ENCODE results near the gene INPP5K.
A peak's percentile ranks its signal among the peaks of the same experiment; 100 is the strongest.

Gene INPP5K

GRCh38 chr17:1484676-1485422 lies 31.6 kb downstream of the INPP5K start:
- peak; percentile 47 for DNase-seq

DNA sequence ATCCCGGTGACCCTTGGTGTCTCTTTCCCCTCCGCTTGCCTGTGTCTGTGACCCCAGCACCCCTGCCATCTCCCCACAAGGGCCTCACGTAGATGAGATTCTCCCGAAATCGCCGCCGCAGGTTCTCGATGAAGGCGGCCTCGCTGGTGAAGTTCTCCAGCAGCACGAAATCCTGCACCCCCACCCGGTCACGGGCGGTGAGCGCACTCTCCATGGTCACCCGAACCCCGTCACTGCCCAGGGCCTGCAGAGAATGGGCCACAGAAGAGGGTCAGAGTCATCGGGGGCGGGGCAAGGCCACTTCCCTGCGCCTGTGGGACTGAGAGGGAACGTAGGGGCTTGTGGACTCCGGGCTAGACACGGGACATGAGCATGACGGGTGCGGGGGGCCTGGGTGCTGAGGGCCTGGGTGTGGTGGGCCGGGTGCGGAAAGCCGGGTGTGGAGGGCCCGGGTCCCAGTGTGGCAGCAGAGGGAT lies 32.3 kb downstream of the INPP5K start:
- DNase-seq, result no peak

- no peak for DNase-seq
Measured at GRCh38 chr17:1482680-1483079, 33.7 kb downstream of the INPP5K start.

GRCh38 chr17:1481736-1482135 lies 34.7 kb downstream of the INPP5K start:
- no peak for DNase-seq

DNA sequence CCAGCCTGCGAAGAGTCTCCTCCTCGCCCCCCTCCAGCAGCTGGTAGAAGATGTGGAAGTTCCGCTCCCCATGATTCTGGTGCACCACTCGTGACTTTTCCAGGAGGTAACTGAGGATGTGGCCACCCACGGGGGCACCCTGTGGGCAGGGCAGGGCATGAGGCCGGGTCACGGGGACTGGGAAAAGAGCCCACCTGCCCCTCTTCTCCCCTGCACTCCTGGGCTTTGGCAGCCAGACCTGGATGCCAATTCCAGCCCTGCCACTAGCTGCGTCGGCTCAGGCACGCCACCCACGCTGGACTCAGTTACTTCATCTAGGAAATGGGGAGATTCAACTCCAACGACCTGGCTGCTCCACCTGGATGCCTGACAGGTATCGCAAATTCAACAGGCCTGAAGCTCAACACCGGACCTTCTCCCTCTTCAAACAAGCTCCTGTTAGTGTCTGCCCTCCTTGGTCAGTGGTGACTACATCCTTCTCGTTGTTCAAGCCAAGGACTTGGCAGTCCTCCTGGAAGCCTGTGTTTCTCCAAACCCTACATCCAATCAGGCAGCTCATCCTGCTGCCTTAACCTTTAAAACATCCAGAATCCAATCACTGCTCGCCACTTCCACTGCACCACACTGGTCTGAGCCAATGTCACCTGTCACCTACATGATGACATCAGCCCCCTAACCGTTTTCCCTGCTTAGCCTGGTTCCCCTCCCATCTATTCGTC lies 35.5 kb downstream of the INPP5K start:
- no peak for DNase-seq

DNA sequence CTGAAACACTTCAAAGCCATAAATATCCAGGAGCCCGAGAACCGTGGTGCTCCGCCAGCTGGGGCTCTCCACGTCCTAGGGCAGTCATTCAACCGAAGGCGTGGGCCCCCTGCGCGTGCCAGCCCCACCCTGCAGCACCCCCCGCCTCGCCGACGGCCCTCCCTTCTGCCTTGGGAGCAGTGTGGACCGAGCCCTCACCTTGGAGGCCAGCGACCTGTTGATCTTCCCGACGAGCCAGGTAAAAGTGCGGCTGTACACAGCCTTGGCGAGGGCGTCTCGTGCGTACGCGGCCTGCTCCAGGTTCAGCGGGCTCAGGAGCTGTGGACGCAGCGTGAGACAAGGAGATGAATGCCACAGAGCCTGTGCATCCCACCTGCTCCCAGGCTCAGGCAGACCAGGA lies 38.0 kb downstream of the INPP5K start:
- DNase-seq, result no peak

- DNase-seq, result no peak
Measured at GRCh38 chr17:1475321-1475854, 41.0 kb downstream of the INPP5K start.

DNA sequence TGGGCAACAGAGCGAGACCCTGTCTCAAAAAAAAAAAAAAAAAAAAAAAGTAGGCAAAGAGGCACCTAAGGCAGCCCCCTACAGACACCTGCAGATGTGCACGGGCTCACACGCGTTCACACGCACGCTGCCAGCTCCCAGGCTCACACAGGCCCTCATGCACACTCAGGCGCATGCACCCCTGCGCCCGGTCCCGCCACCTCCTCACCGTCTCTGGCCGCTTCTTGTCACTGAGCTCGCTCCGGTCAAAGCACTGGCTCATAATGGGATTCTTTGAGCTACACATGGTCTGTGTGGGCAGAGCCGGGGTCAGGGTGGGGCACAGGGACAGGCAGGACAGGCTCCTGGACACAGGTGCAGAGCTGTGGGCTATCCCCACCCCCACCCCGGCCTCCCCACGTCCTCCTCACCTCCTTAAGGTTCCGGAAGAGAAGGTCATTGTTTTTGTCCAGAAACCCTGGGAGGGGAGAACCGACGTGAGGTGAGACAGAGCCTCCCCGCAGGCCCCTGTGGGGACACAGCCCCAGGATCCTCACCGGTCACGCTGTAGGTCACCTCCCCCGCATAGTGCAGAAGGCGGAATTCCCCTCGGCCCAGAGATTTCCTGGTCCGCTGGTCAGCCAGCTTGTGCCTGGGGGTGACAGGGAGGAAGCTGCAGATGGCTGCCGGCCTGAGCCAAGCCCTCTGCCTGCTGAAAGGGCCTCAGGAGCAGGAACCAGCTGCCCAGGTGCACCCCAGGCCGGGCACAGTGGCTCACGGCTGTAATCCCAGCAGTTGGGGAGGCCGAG lies 41.8 kb downstream of the INPP5K start:
- DNase-seq, result no peak

- peak; percentile 22 for DNase-seq
Measured at GRCh38 chr17:1473841-1474240, 42.6 kb downstream of the INPP5K start.

DNA sequence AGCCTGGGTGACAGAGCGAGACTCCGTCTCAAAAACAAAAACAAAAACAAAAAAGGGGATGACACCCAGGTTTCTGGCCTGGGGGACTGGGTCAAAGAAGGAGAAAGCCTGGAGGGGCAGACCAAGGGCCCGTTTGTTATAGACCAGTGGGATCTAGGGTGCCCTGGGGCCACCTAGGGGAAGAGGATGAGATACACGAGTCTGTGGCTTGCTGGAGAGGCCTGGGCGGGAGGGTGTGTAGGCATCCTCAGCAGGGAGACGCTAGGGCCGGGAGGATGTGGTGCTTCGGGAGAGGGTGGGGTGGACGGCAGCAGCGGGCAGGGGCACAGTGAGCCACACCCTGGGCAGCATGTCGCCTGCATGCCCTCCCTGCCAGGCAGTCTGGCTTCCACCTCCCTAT lies 43.2 kb downstream of the INPP5K start:
- DNase-seq, result no peak

DNA sequence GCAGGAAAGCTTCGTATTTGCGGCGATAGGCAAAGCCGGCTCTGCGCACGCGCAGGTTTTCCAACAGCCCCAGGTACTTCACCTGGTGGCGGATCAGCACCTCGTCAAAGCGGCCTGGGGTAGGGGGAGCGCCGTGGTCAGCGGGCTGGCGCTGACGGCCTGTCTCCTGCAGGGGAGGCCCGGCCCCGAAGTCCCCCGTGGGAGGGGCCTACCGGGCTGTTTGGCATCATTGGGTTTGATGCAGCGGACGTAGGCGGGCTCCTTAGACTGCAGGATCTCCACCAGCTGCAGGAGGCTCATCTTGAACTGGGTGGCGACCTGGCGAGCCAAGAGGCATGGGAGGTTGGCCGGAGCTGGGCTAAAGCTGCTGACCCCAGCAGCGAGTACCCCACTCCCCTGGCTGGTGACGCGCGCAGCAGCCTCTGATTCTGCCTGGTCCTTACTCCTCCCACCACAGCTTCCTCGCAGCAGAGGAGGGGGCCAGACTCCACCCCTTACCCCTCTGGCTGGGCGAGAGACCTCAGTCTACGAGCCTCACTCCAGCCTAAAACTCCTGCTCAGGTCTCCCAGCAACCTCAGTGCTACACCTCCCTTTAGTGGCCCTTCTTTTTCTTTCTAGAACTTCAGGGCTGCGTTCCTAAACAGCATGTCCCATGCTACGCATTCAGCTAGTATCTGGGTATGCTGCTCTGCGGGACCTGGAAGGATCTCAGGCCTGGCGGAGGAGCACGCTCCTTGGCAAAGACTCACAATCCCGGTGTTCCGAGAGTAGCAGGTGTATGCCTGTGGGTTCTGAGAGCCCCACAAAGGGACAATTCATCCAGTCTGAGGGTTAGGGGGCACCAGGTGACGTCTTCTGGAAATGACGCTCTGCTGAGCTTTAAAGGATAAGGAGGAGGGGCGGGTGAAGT lies 44.2 kb downstream of the INPP5K start:
- DNase-seq, result no peak

GRCh38 chr17:1471490-1471889 lies 44.9 kb downstream of the INPP5K start:
- DNase-seq, result no peak

DNA sequence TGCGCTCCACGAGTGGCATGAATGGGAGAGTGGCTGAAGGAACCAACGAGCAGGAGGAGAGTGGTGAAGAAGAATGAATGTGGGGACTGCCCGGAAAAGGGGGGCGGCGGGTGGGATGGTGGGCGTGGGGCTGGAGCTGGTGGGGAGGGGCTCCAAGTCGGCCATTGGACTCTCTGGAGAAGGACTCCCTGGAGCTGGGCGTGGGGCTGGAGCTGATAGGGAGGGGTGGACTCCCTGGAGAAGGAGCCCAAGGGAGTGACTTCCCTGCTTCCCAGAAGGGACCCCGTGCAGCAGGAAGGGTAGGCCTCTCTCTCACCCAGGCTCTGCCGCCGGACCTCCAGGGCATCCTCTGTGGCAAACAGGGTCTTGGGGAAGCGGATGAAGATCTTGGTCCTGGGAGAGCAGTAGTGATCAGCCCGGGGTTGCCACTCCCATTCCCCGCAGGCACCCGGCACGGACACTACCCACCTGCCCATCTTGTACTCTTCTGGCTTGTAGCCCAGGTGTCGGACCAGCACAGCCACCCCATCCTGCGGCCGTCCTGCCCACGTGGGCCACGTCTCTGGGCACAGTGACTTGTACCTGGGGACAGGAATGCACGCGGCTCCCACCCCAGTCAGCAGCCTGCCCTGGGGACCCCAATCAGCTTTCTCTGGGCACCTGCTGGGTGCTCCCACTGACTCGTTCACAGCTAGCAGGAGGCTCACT lies 45.5 kb downstream of the INPP5K start:
- no peak for DNase-seq

GRCh38 chr17:1470071-1470754 lies 46.2 kb downstream of the INPP5K start:
- DNase-seq, result no peak

- DNase-seq, result no peak
Measured at GRCh38 chr17:1469231-1469852, 47.1 kb downstream of the INPP5K start.

DNA sequence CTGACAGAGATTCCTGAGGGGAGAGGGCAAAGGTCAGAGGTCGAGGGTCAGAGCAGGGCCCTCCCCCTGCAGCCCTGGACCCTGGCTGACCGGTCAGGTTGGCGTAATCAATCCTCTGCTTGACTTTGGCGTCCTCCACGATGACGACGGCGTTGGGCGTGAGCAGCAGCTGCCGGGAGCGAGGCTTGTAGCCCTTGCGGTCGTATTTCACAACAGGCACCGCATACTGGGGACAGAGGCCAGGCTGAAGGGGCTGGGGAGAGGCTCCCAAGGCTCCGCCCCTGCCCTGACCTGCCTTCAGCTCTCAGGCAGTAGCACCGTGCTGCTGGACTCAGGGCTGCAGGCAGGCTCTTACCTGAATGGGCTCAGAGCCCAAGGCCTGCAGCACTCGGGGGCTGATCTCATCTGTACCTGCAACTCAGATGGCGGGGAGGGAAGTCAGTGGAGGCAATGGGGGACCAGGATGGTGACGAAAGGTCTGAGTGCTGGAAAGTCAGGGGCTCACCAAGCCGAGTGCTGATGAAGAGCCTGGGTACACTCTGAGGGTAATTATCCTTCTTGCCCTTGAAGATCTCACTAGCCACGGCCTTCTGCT lies 48.4 kb downstream of the INPP5K start:
- DNase-seq, result no peak

GRCh38 chr17:1467258-1467657 lies 49.2 kb downstream of the INPP5K start:
- no peak for DNase-seq

GRCh38 chr17:1464186-1464585 lies 52.2 kb downstream of the INPP5K start:
- DNase-seq, result no peak

DNA sequence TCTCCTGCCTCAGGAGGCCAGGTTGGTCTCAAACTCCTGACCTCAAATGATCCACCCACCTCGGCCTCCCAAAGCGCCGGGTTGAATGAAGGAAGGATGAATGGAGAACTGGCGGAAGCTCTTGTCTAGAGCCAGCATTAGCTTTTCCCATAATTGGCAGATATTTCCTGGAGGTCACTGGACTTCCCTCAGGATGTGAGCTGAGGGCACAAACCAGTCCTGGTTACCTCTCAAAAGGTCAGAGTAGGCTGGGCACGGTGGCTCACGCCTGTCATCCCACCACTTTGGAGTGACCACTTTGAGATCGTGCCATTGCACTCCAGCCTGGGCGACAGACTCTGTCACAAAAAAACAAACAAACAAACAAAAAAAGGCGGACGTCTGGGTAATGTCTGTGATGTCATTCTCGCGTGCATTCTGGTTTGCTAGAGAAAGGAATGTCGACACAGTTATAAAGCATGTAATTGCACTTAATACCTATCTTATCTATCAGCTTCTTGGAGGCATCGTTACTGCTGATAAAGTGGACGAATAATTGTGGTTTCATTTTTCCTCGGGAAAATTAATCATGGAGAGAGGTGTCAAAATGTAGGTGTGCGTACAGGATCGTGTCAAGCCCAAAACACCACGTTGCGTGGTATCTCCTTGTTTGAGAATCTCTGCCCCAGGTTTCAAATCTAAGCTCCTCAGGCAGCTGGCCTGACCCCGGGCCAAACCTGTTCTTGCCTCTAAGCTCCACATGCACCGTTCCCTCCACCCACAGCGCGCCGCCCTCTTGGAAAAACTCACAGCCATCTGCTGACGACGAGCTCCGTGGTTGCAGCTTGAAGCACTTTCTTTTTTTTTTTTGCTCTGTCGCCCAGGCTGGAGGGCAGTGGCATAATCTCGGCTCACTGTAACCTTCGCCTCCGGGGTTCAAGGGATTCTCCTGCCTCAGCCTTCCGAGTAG lies 54.0 kb downstream of the INPP5K start:
- DNase-seq, result no peak

All from activated naive CD4-positive, alpha-beta T cell treated with Interleukin-2 at 50 U/mL for 16 hours (primary cell).